Fibroblast of lung (primary cell): ENCODE results near the gene ADGRF3.

ENCODE experiments used
- EZH2 ChIP-seq: IDR thresholded peaks from 2 replicates; pipeline ENCODE4 v1.5.1; 2012; ENCODE audit warnings: low read length, control low read depth, mild to moderate bottlenecking; ENCODE audit errors: missing control alignments
- TF ChIP-seq, protein P1 (sequence below), 2 donors: IDR thresholded peaks in 1 of 2; conservative IDR thresholded peaks in 1 of 2; 1 replicate in 1 of 2; 2 replicates in 1 of 2; pipeline ENCODE4 v1.5.1; 2011 to 2012; ENCODE audit warnings: low read length in 2 of 2, control low read depth in 1 of 2, inconsistent platforms in 1 of 2, low read depth in 1 of 2, mild to moderate bottlenecking in 1 of 2

DNA sequence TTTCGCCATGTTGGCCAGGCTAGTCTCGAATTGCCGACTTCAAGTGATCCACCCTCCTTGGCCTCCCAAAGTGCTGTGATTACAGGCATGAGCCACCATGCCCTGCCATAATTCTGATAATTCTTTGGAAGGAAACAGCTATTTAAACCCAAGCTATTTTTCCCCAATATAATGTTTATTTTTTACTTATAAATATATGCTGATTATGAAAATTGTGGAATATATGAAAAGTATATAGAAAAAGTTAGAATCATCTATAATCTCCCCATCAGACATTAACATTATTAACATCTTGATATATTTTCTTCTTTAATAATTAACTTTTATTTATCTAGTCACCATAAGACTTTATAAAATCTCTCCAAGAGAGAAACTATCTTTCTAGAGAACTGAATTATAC, 60.7 kb downstream of the ADGRF3 start:
- TF ChIP-seq, protein P1, sequence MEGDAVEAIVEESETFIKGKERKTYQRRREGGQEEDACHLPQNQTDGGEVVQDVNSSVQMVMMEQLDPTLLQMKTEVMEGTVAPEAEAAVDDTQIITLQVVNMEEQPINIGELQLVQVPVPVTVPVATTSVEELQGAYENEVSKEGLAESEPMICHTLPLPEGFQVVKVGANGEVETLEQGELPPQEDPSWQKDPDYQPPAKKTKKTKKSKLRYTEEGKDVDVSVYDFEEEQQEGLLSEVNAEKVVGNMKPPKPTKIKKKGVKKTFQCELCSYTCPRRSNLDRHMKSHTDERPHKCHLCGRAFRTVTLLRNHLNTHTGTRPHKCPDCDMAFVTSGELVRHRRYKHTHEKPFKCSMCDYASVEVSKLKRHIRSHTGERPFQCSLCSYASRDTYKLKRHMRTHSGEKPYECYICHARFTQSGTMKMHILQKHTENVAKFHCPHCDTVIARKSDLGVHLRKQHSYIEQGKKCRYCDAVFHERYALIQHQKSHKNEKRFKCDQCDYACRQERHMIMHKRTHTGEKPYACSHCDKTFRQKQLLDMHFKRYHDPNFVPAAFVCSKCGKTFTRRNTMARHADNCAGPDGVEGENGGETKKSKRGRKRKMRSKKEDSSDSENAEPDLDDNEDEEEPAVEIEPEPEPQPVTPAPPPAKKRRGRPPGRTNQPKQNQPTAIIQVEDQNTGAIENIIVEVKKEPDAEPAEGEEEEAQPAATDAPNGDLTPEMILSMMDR (conservative IDR thresholded peaks at IDR 0.05 in 1 of 2, IDR thresholded peaks at IDR 0.05 in 1 of 2; ENCODE audit: low read depth in 1 of 2, low read length in 2 of 2) = no peak
- no peak for TF ChIP-seq EZH2
